GM12801 (cell line): ENCODE measurements around the gene GET3.

Source experiments
- TF ChIP-seq, protein P1 (sequence below): IDR thresholded peaks from one replicate; pipeline ENCODE4 v1.5.1; 2011; ENCODE audit warnings: control low read depth; ENCODE audit not compliant: insufficient read length; ENCODE audit errors: extremely low read depth

Gene GET3

DNA sequence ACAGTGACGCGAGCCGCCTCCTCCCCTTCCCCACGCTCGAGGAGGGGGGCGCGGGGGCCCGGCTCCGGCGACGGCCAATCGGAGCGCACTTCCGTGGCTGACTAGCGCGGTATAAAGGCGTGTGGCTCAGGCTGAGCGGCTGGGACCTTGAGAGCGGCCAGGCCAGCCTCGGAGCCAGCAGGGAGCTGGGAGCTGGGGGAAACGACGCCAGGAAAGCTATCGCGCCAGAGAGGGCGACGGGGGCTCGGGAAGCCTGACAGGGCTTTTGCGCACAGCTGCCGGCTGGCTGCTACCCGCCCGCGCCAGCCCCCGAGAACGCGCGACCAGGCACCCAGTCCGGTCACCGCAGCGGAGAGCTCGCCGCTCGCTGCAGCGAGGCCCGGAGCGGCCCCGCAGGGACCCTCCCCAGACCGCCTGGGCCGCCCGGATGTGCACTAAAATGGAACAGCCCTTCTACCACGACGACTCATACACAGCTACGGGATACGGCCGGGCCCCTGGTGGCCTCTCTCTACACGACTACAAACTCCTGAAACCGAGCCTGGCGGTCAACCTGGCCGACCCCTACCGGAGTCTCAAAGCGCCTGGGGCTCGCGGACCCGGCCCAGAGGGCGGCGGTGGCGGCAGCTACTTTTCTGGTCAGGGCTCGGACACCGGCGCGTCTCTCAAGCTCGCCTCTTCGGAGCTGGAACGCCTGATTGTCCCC lies 54.2 kb downstream of the GET3 start, which contains the start of gene JUNB:
JUNB (plus strand) TSS at position 142 of the 706 bp plus-strand sequence; CDS start at position 428, 286 bp downstream.
- TF ChIP-seq, protein P1, sequence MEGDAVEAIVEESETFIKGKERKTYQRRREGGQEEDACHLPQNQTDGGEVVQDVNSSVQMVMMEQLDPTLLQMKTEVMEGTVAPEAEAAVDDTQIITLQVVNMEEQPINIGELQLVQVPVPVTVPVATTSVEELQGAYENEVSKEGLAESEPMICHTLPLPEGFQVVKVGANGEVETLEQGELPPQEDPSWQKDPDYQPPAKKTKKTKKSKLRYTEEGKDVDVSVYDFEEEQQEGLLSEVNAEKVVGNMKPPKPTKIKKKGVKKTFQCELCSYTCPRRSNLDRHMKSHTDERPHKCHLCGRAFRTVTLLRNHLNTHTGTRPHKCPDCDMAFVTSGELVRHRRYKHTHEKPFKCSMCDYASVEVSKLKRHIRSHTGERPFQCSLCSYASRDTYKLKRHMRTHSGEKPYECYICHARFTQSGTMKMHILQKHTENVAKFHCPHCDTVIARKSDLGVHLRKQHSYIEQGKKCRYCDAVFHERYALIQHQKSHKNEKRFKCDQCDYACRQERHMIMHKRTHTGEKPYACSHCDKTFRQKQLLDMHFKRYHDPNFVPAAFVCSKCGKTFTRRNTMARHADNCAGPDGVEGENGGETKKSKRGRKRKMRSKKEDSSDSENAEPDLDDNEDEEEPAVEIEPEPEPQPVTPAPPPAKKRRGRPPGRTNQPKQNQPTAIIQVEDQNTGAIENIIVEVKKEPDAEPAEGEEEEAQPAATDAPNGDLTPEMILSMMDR, result no peak

DNA sequence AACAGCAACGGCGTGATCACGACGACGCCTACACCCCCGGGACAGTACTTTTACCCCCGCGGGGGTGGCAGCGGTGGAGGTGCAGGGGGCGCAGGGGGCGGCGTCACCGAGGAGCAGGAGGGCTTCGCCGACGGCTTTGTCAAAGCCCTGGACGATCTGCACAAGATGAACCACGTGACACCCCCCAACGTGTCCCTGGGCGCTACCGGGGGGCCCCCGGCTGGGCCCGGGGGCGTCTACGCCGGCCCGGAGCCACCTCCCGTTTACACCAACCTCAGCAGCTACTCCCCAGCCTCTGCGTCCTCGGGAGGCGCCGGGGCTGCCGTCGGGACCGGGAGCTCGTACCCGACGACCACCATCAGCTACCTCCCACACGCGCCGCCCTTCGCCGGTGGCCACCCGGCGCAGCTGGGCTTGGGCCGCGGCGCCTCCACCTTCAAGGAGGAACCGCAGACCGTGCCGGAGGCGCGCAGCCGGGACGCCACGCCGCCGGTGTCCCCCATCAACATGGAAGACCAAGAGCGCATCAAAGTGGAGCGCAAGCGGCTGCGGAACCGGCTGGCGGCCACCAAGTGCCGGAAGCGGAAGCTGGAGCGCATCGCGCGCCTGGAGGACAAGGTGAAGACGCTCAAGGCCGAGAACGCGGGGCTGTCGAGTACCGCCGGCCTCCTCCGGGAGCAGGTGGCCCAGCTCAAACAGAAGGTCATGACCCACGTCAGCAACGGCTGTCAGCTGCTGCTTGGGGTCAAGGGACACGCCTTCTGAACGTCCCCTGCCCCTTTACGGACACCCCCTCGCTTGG lies 55.0 kb downstream of the GET3 start:
- TF ChIP-seq, protein P1, result no peak

DNA sequence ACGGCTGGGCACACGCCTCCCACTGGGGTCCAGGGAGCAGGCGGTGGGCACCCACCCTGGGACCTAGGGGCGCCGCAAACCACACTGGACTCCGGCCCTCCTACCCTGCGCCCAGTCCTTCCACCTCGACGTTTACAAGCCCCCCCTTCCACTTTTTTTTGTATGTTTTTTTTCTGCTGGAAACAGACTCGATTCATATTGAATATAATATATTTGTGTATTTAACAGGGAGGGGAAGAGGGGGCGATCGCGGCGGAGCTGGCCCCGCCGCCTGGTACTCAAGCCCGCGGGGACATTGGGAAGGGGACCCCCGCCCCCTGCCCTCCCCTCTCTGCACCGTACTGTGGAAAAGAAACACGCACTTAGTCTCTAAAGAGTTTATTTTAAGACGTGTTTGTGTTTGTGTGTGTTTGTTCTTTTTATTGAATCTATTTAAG lies 55.6 kb downstream of the GET3 start:
- TF ChIP-seq, protein P1, result no peak

DNA sequence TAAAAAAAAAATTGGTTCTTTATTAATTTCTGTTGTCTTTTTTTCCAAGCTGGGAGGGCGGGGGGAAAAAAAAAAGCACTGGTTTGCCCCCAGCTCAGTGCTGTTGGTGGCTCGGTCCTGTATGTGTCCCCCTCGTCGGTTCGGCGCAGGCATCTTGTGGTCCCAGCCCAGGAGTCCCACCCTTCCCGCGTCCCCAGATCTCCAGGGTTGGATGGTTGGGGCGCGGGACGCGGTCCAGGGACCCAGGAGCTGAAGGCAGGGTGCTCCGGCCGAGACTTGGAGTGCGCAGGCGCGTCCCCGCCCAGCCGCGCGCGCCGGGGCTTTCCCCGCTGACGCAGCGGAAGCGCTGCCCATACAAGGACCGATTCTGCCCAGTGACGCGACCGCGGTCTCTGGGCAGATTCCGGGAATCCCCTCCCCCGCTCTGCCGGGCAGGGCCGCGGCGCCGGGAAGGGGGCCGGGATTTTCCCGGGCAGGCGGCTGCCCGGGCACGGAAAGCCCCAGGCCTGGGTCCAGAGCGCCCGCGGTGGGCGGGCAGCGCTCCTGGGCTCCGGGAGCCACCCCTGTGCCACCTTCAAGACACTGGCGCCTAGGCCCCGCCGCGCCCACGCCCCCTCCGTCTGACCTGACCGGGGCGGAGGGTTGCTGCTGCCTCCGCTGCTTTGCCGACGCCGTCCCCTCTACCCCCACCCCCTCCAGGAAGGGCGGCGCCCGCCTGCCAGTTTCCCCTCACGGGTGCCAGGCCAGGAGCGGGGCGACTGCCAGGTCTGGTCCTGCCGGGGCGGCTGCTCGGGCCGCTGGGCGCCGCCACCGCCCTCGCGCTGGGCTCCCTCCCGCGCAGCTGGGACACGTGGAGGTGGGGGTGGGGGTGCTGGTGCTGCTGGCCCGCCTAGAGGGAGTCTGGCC lies 56.2 kb downstream of the GET3 start:
- TF ChIP-seq, protein P1, result no peak

DNA sequence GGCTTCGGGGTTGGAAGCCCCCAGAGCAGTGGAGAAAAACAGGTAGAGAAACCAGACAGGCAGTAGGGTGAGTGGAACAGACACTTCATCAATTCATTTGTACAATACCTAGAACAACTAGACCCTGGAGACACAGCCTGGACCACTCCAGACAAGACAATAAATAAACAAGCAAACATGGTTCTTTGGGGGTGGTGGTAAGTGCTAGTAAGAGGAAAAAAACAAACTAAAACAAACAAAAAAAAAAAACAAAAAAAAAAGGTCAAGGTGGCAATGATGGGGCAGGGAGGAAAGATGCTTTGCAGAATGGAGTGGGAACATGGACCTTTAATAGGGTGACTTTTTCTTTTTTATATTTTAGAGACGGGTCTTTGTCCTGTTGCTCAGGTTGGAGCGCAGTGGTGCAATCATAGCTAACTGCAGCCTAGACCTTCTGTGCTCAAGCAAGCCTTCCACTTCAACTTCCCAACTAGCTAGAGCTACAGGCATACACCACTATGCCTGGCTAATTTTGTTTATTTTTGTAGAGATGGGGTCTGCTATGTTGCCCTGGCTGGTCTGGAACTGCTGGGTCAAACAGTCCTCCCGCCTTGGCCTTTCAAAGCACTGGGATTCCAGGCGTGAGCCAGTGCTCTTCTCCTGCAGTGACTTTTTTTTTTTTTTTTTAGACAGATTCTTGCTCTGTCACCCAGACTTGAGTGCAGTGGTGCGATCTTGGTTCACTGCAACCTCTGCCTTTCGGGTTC lies 57.1 kb downstream of the GET3 start:
- TF ChIP-seq, protein P1, result no peak

DNA sequence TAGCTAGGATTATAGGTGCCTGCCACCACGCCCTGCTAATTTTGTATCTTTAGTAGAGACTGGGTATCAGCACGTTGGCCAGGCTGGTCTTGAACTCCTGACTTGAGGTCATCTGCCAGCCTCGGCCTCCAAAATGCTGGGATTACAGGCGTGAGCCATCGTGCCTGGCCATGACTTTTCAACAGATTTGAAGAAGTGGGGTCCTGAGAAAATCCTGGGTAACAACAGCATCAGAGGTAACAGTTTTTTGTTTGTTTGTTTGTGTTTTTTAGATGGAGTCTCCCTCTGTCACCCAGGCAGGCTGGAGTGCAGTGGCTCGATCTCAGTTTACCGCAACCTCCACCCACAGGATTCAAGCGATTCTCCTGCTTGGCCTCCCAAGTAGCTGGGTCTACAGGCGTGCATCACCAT lies 57.7 kb downstream of the GET3 start:
- TF ChIP-seq, protein P1, result no peak
